Naive thymus-derived CD8-positive, alpha-beta T cell (primary cell): ENCODE results near the gene BIRC7. TPM values are rescaled to one million over a fixed set of nuclear protein-coding genes. Genes with fewer than 3 reads are reported as not detected.
A peak's percentile ranks its signal among the peaks of the same experiment; 100 is the strongest.

Source experiments
- ATAC-seq, 2 donors: fragments of 150-1000 bp; cut with Tn5 transposase in 1 of 2; sonication (Bioruptor Pico), chemical (Tn5 transposase) in 1 of 2; 1 replicate in 1 of 2; 2 replicates in 1 of 2; pipeline ENCODE4 v1.10.0; 2021; ENCODE audit warnings: mild to moderate bottlenecking in 2 of 2, moderate library complexity in 2 of 2
- POLR2A ChIA-PET: fragments of 350-600 bp; sonication (Branson Sonifier 250); formaldehyde crosslinking; loops from one replicate; lab custom pipeline; 2021; ENCODE audit warnings: antibody characterized with exemption; lab: Charles Lee
- DNase-seq, 10 donors: peaks; one replicate each; pipeline versions ENCODE4 v3.0.0 to v3.0.0-alpha.2; 2020 to 2022
- H3K27ac Mint-ChIP-seq, 10 donors: one replicate each; pipeline ENCODE4 v1.8.0; 2020 to 2022; ENCODE audit warnings: mild to moderate bottlenecking in 10 of 10, mixed read lengths in 10 of 10, moderate library complexity in 4 of 10, inconsistent platforms in 1 of 10
- H3K27me3 Mint-ChIP-seq, 5 donors: one replicate each; pipeline ENCODE4 v1.8.0; 2021 to 2022; ENCODE audit warnings: mixed read lengths in 5 of 5
- H3K36me3 Mint-ChIP-seq, 3 donors: one replicate each; pipeline ENCODE4 v1.8.0; 2020 to 2022; ENCODE audit warnings: mixed read lengths in 3 of 3, mild to moderate bottlenecking in 2 of 3, inconsistent platforms in 1 of 3
- H3K4me1 Mint-ChIP-seq, 4 donors: one replicate each; pipeline ENCODE4 v1.8.0; 2021 to 2022; ENCODE audit warnings: mixed read lengths in 4 of 4
- H3K4me3 Mint-ChIP-seq, 10 donors: one replicate each; pipeline ENCODE4 v1.8.0; 2020 to 2022; ENCODE audit warnings: mild to moderate bottlenecking in 10 of 10, mixed read lengths in 10 of 10, moderate library complexity in 6 of 10, inconsistent platforms in 1 of 10
- H3K9me3 Mint-ChIP-seq, 9 donors: one replicate each; pipeline ENCODE4 v1.8.0; 2020 to 2022; ENCODE audit warnings: mixed read lengths in 9 of 9, mild to moderate bottlenecking in 3 of 9, inconsistent platforms in 1 of 9, moderate library complexity in 1 of 9
- polyA plus RNA-seq, 3 donors: library from polyadenylated mRNA; unstranded; fragments of 300-500 nt; fragmentation: Illumina TruSeq; gene quantifications; one replicate each; pipeline ENCODE4 v1.2.3, GENCODE V29; 2021
- total RNA-seq, 8 experiments: library from RNA in 2 of 8; stranded (reverse) in 2 of 8; gene quantifications; one replicate each; pipeline ENCODE4 v1.2.3 and lab custom pipeline; 2021 to 2026

The BIRC7 gene
- total and polyA plus RNA-seq, 5 experiments from 2014 or later, result 0.43 to 3.2 (median 1.6) TPM; not detected in 2

GRCh38 chr20:63265891-63266515 lies 30.3 kb downstream of the BIRC7 start:
- no peak overlapping the region for H3K4me3 Mint-ChIP-seq
- peaks cover 1 to 14% (median 10%) of the 10 kb centered on the region in 4 donors for H3K4me1 Mint-ChIP-seq
- peaks cover 0 to 23% (median 8%) of the 10 kb centered on the region in 5 donors for H3K27me3 Mint-ChIP-seq
- POLR2A ChIA-PET, result no interaction called here
- H3K27ac Mint-ChIP-seq, result no peak overlapping the region
- H3K36me3 Mint-ChIP-seq, result no peaks in the 10 kb centered on the region
- no peaks in the 10 kb centered on the region for H3K9me3 Mint-ChIP-seq
- ATAC-seq, result no peak
- DNase-seq, result no peak

GRCh38 chr20:63267691-63268090 lies 32.0 kb downstream of the BIRC7 start:
- H3K27ac Mint-ChIP-seq, result peak overlapping the region in 1 of 10 donors; percentile 33
- H3K4me1 Mint-ChIP-seq, result peaks cover 3 to 12% (median 9%) of the 10 kb centered on the region in 4 donors
- no peak for DNase-seq
- H3K4me3 Mint-ChIP-seq, result no peak overlapping the region
- peaks cover 0 to 23% (median 8%) of the 10 kb centered on the region in 5 donors for H3K27me3 Mint-ChIP-seq
- ATAC-seq, result no peak
- no peaks in the 10 kb centered on the region for H3K36me3 Mint-ChIP-seq
- POLR2A ChIA-PET, result no interaction called here
- H3K9me3 Mint-ChIP-seq, result no peaks in the 10 kb centered on the region

- no peaks in the 10 kb centered on the region for H3K9me3 Mint-ChIP-seq
- H3K4me1 Mint-ChIP-seq, result peaks cover 4 to 13% (median 10%) of the 10 kb centered on the region in 4 donors
- H3K27ac Mint-ChIP-seq, result peak overlapping the region in 1 of 10 donors; percentile 51
- H3K36me3 Mint-ChIP-seq, result no peaks in the 10 kb centered on the region
- POLR2A ChIA-PET, result no interaction called here
- no peak for ATAC-seq
- DNase-seq, result no peak
- no peak overlapping the region for H3K4me3 Mint-ChIP-seq
- peaks cover 0 to 20% (median 6%) of the 10 kb centered on the region in 5 donors for H3K27me3 Mint-ChIP-seq
Measured at GRCh38 chr20:63268256-63268655, 32.6 kb downstream of the BIRC7 start.

GRCh38 chr20:63268671-63269439 lies 33.1 kb downstream of the BIRC7 start:
- Mint-ChIP-seq H3K36me3 (no peaks in the 10 kb centered on the region), H3K4me1 (peaks cover 10 to 19% (median 15%) of the 10 kb centered on the region in 4 donors), H3K9me3 (no peaks in the 10 kb centered on the region), H3K27me3 (peaks cover 0 to 20% (median 6%) of the 10 kb centered on the region in 5 donors), H3K27ac (no peak overlapping the region), H3K4me3 (no peak overlapping the region)
- no peak for DNase-seq
- POLR2A ChIA-PET, result no interaction called here
- ATAC-seq, result no peak

GRCh38 chr20:63269724-63270123 lies 34.0 kb downstream of the BIRC7 start:
- peak overlapping the region in 4 of 10 donors; percentile 20 to 60 (median 36) for H3K4me3 Mint-ChIP-seq

GRCh38 chr20:63270606-63271325 lies 35.1 kb downstream of the BIRC7 start:
- DNase-seq (no peak), ATAC-seq (no peak)
- POLR2A ChIA-PET, result interaction anchor here (3.3 kb wide), 1 partner anchor 11 kb away, joined by 8 read pairs; no protein-coding TSS in a partner anchor
- Mint-ChIP-seq H3K4me3 (peak overlapping the region in 8 of 10 donors; percentile 9 to 88 (median 72)), H3K36me3 (peaks cover 0 to under 1% (median 0%) of the 10 kb centered on the region in 3 donors), H3K27ac (peak overlapping the region in 3 of 10 donors; percentile 74 to 87 (median 80)), H3K9me3 (no peaks in the 10 kb centered on the region), H3K27me3 (peaks cover 0 to 4% (median 0%) of the 10 kb centered on the region in 5 donors), H3K4me1 (peaks cover 23 to 34% (median 27%) of the 10 kb centered on the region in 4 donors)

More at GRCh38 chr20:63269724-63270123, 34.0 kb downstream of the BIRC7 start:
- ATAC-seq (no peak), DNase-seq (no peak)
- Mint-ChIP-seq H3K27me3 (peaks cover 0 to 13% (median 4%) of the 10 kb centered on the region in 5 donors), H3K27ac (peak overlapping the region in 1 of 10 donors; percentile 29), H3K4me1 (peaks cover 17 to 26% (median 20%) of the 10 kb centered on the region in 4 donors), H3K9me3 (no peaks in the 10 kb centered on the region), H3K36me3 (no peaks in the 10 kb centered on the region)
- POLR2A ChIA-PET, result no interaction called here

- peaks cover 0 to 14% (median 0%) of the 10 kb centered on the region in 3 donors for H3K36me3 Mint-ChIP-seq
- peaks cover 0 to 2% (median 0%) of the 10 kb centered on the region in 5 donors for H3K27me3 Mint-ChIP-seq
- DNase-seq, result peak; percentile 76 to 93 (median 86)
- peak; percentile 94 to 95 for ATAC-seq
- peaks cover 24 to 38% (median 28%) of the 10 kb centered on the region in 4 donors for H3K4me1 Mint-ChIP-seq
- POLR2A ChIA-PET, result interaction anchor here (0.8 to 3.3 kb wide), 5 partner anchors 9 to 171 kb away, joined by 3 to 8 read pairs (median 5); no protein-coding TSS in a partner anchor
- H3K9me3 Mint-ChIP-seq, result no peaks in the 10 kb centered on the region
- peak within 1 kb of the TSS; percentile 74 to 94 (median 88) for H3K27ac Mint-ChIP-seq
- H3K4me3 Mint-ChIP-seq, result peak within 1 kb of the TSS; percentile 80 to 92 (median 89)
Measured at GRCh38 chr20:63272105-63273058, 36.7 kb downstream of the BIRC7 start, which contains the start of gene ARFGAP1. ARFGAP1 (plus strand) TSS chr20:63272813; CDS start chr20:63275581, 2,768 bp downstream.

GRCh38 chr20:63273059-63273579 lies 37.4 kb downstream of the BIRC7 start:
- H3K27me3 Mint-ChIP-seq, result peaks cover 0 to 1% (median 0%) of the 10 kb centered on the region in 5 donors
- ATAC-seq (no peak), DNase-seq (no peak)
- peak overlapping the region; percentile 74 to 93 (median 88) for H3K27ac Mint-ChIP-seq
- H3K36me3 Mint-ChIP-seq, result peaks cover 0 to 14% (median 0%) of the 10 kb centered on the region in 3 donors
- peak overlapping the region; percentile 79 to 92 (median 89) for H3K4me3 Mint-ChIP-seq
- peaks cover 24 to 38% (median 28%) of the 10 kb centered on the region in 4 donors for H3K4me1 Mint-ChIP-seq
- no peaks in the 10 kb centered on the region for H3K9me3 Mint-ChIP-seq
- POLR2A ChIA-PET, result interaction anchor here (0.8 to 3.3 kb wide), 5 partner anchors 8 to 171 kb away, joined by 3 to 8 read pairs (median 5); no protein-coding TSS in a partner anchor

GRCh38 chr20:63273635-63274380 lies 38.1 kb downstream of the BIRC7 start:
- ATAC-seq, result no peak
- POLR2A ChIA-PET, result interaction anchor here (1.5 to 3.3 kb wide), 3 partner anchors 8 to 14 kb away, joined by 3 to 8 read pairs (median 5); no protein-coding TSS in a partner anchor
- H3K27me3 Mint-ChIP-seq, result no peaks in the 10 kb centered on the region
- H3K36me3 Mint-ChIP-seq, result peaks cover 0 to 18% (median 0%) of the 10 kb centered on the region in 3 donors
- H3K27ac Mint-ChIP-seq, result peak overlapping the region; percentile 74 to 93 (median 88)
- no peak for DNase-seq
- H3K9me3 Mint-ChIP-seq, result no peaks in the 10 kb centered on the region
- peaks cover 24 to 38% (median 28%) of the 10 kb centered on the region in 4 donors for H3K4me1 Mint-ChIP-seq
- peak overlapping the region; percentile 79 to 92 (median 89) for H3K4me3 Mint-ChIP-seq

- ATAC-seq (no peak), DNase-seq (no peak)
- no peaks in the 10 kb centered on the region for H3K27me3 Mint-ChIP-seq
- H3K9me3 Mint-ChIP-seq, result no peaks in the 10 kb centered on the region
- H3K27ac Mint-ChIP-seq, result peak overlapping the region in 8 of 10 donors; percentile 34 to 85 (median 64)
- peaks cover 24 to 37% (median 28%) of the 10 kb centered on the region in 4 donors for H3K4me1 Mint-ChIP-seq
- peak overlapping the region; percentile 25 to 83 (median 64) for H3K4me3 Mint-ChIP-seq
- POLR2A ChIA-PET, result no interaction called here
- H3K36me3 Mint-ChIP-seq, result peaks cover 0 to 26% (median 0%) of the 10 kb centered on the region in 3 donors
Measured at GRCh38 chr20:63274381-63275228, 38.9 kb downstream of the BIRC7 start.
